GM21367 (cell line): ENCODE results near the gene WDR90.
"Not testable (repeated sequence)": the region's sequence is repeated elsewhere in the genome, so short reads cannot be mapped to it uniquely, and the experiment has no call there.

Source experiments
- ATAC-seq: cut with Tn5 transposase; IDR thresholded peaks from one replicate; pipeline ENCODE4 v1.9.1; 2021; ENCODE audit not compliant: unreplicated experiment

The WDR90 gene

GRCh38 chr16:704552-705380 is 55.6 kb downstream of the WDR90 start:
- ATAC-seq = no peak

GRCh38 chr16:705431-706188 is 56.4 kb downstream of the WDR90 start, which contains the start of gene FBXL16:
TSS of gene FBXL16 (minus strand) at chr16:705801. CDS start at chr16:697405, 8,396 bp downstream.
- no peak for ATAC-seq

GRCh38 chr16:706189-707061 is 57.3 kb downstream of the WDR90 start:
- no peak for ATAC-seq

GRCh38 chr16:707062-707538 is 57.9 kb downstream of the WDR90 start:
- ATAC-seq = no peak

- no peak for ATAC-seq
Observed at GRCh38 chr16:708019-708418, 58.9 kb downstream of the WDR90 start.

GRCh38 chr16:708959-709358 is 59.8 kb downstream of the WDR90 start:
- ATAC-seq = no peak

GRCh38 chr16:709566-710499 is 60.7 kb downstream of the WDR90 start:
- no peak for ATAC-seq

GRCh38 chr16:710500-711075 is 61.4 kb downstream of the WDR90 start:
- no peak for ATAC-seq

- ATAC-seq = no peak
Observed at GRCh38 chr16:711084-711483, 61.9 kb downstream of the WDR90 start.

GRCh38 chr16:711548-712320 is 62.6 kb downstream of the WDR90 start:
- ATAC-seq = no peak

- not testable (repeated sequence) for ATAC-seq
Observed at GRCh38 chr16:712740-713250, 63.6 kb downstream of the WDR90 start.

- no peak for ATAC-seq
Observed at GRCh38 chr16:714079-714478, 64.9 kb downstream of the WDR90 start.

GRCh38 chr16:714558-715476 is 65.7 kb downstream of the WDR90 start, which contains the start of gene METRN:
TSS of gene METRN (plus strand) at chr16:715118. CDS start at chr16:715290, 172 bp downstream.
- peak; percentile 56 for ATAC-seq

- no peak for ATAC-seq
Observed at GRCh38 chr16:715477-716199, 66.5 kb downstream of the WDR90 start.

- no peak for ATAC-seq
Observed at GRCh38 chr16:716200-716568, 67.0 kb downstream of the WDR90 start.

GRCh38 chr16:716768-717325 is 67.7 kb downstream of the WDR90 start:
- no peak for ATAC-seq
